Measurements from ENCODE around the gene ABHD2. TPM values are rescaled to one million over a fixed set of nuclear protein-coding genes. Genes with fewer than 3 reads are reported as not detected.

Gene ABHD2
- total and polyA plus RNA-seq, 9 of the 15 experiments (the other 6 are each of a cell fraction or from before 2014, with no cell fraction given), result 16.9 to 99.8 (median 47.5) TPM

DNA sequence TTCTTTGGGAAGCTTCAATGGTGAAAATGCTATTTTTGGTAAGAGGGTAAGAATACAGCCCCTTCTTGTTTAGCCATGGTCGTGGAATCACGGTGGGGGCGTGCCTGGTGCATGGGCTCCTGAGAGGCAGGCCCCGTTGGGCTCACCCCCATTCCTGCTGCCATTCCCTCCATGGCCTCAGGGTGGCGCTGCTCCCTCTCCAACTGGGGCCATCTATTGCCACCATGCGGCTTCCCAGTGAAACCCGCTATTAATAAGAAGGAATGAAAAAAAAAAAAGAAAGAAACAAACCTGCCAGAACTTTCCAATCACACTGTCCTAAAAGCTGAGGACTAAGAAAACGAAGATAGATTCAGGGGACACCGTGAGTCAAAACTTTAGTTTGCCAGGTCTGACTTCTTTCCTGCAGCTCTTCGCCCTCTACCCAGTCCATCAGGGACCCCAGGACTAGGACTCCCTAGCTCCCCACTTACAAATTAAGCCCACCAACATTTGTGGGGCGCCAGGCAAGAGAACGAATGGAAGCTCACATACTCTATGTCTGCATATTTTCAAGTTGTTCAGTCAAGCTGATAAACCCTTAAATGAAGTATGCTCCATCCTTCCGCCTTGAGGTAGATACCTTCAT, 30.6 kb upstream of the ABHD2 start (continued):
- TF ChIP-seq, protein P1, sequence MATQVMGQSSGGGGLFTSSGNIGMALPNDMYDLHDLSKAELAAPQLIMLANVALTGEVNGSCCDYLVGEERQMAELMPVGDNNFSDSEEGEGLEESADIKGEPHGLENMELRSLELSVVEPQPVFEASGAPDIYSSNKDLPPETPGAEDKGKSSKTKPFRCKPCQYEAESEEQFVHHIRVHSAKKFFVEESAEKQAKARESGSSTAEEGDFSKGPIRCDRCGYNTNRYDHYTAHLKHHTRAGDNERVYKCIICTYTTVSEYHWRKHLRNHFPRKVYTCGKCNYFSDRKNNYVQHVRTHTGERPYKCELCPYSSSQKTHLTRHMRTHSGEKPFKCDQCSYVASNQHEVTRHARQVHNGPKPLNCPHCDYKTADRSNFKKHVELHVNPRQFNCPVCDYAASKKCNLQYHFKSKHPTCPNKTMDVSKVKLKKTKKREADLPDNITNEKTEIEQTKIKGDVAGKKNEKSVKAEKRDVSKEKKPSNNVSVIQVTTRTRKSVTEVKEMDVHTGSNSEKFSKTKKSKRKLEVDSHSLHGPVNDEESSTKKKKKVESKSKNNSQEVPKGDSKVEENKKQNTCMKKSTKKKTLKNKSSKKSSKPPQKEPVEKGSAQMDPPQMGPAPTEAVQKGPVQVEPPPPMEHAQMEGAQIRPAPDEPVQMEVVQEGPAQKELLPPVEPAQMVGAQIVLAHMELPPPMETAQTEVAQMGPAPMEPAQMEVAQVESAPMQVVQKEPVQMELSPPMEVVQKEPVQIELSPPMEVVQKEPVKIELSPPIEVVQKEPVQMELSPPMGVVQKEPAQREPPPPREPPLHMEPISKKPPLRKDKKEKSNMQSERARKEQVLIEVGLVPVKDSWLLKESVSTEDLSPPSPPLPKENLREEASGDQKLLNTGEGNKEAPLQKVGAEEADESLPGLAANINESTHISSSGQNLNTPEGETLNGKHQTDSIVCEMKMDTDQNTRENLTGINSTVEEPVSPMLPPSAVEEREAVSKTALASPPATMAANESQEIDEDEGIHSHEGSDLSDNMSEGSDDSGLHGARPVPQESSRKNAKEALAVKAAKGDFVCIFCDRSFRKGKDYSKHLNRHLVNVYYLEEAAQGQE (IDR thresholded peaks at IDR 0.05; ENCODE audit: borderline replicate concordance), result peak; percentile 94
- TF ChIP-seq, protein P1 (CRISPR knock-in tag; IDR thresholded peaks at IDR 0.05; ENCODE audit: low read depth), result no peak
- peak; percentile 67 for TF ChIP-seq BRD9 (IDR thresholded peaks at IDR 0.05; ENCODE audit: low read depth, partially characterized antibody)
- 0 out of 2 replicates have a peak, but pooled peaks have one; percentile 17 for TF ChIP-seq ZKSCAN1 (IDR thresholded peaks at IDR 0.05; ENCODE audit: low read depth, low read length)
- TF ChIP-seq ERF (CRISPR knock-in tag; IDR thresholded peaks at IDR 0.05), result no peak
- TF ChIP-seq, protein P2, sequence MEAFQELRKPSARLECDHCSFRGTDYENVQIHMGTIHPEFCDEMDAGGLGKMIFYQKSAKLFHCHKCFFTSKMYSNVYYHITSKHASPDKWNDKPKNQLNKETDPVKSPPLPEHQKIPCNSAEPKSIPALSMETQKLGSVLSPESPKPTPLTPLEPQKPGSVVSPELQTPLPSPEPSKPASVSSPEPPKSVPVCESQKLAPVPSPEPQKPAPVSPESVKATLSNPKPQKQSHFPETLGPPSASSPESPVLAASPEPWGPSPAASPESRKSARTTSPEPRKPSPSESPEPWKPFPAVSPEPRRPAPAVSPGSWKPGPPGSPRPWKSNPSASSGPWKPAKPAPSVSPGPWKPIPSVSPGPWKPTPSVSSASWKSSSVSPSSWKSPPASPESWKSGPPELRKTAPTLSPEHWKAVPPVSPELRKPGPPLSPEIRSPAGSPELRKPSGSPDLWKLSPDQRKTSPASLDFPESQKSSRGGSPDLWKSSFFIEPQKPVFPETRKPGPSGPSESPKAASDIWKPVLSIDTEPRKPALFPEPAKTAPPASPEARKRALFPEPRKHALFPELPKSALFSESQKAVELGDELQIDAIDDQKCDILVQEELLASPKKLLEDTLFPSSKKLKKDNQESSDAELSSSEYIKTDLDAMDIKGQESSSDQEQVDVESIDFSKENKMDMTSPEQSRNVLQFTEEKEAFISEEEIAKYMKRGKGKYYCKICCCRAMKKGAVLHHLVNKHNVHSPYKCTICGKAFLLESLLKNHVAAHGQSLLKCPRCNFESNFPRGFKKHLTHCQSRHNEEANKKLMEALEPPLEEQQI (IDR thresholded peaks at IDR 0.05), result peak; percentile 29; the same call in 1 of the 2 replicates
- peak; percentile 70; the same call in 1 of the 2 replicates for TF ChIP-seq TEAD2 (tag; IDR thresholded peaks at IDR 0.05)
- 0 out of 2 replicates have a peak, but pooled peaks have one; percentile 54 for TF ChIP-seq PHF21A (IDR thresholded peaks at IDR 0.05; ENCODE audit: borderline replicate concordance, low read depth)
- TF ChIP-seq RB1 (IDR thresholded peaks at IDR 0.05; ENCODE audit: low read depth), result peak; percentile 78
- TF ChIP-seq ARID1B (IDR thresholded peaks at IDR 0.05), result 0 out of 2 replicates have a peak, but pooled peaks have one; percentile 20
- TF ChIP-seq CC2D1A (IDR thresholded peaks at IDR 0.05), result peak; percentile 92
- TF ChIP-seq CBX8 (IDR thresholded peaks at IDR 0.05; ENCODE audit: borderline replicate concordance, extremely low read depth, low read depth, low read length, poor library complexity, severe bottlenecking), result no peak
- TF ChIP-seq, protein P3, sequence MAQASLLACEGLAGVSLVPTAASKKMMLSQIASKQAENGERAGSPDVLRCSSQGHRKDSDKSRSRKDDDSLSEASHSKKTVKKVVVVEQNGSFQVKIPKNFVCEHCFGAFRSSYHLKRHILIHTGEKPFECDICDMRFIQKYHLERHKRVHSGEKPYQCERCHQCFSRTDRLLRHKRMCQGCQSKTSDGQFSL (CRISPR knock-in tag; IDR thresholded peaks at IDR 0.05), result peak; percentile 89
- TF ChIP-seq, protein P3 (tag; IDR thresholded peaks at IDR 0.05), result no peak; a peak in 1 of 4 replicates
